GM19023 (cell line): Measurements from ENCODE around the gene ZNF792.
"Not testable (repeated sequence)": the region's sequence is repeated elsewhere in the genome, so short reads cannot be mapped to it uniquely, and the experiment has no call there.

Experiments used
- ATAC-seq: cut with Tn5 transposase; IDR thresholded peaks from one replicate; pipeline ENCODE4 v1.9.1; 2021; ENCODE audit warnings: mild to moderate bottlenecking, moderate library complexity; ENCODE audit not compliant: unreplicated experiment

The ZNF792 gene

GRCh38 chr19:34963573-34964406 lies at the start of gene ZNF792:
ZNF792 (minus strand) TSS chr19:34964229; CDS start chr19:34963662, 567 bp downstream.
- peak; percentile 72 for ATAC-seq

- ATAC-seq = no peak
Observed at GRCh38 chr19:35013041-35013819, 49.2 kb upstream of the ZNF792 start.

- no peak for ATAC-seq
Observed at GRCh38 chr19:35011737-35012682, 48.0 kb upstream of the ZNF792 start.

DNA sequence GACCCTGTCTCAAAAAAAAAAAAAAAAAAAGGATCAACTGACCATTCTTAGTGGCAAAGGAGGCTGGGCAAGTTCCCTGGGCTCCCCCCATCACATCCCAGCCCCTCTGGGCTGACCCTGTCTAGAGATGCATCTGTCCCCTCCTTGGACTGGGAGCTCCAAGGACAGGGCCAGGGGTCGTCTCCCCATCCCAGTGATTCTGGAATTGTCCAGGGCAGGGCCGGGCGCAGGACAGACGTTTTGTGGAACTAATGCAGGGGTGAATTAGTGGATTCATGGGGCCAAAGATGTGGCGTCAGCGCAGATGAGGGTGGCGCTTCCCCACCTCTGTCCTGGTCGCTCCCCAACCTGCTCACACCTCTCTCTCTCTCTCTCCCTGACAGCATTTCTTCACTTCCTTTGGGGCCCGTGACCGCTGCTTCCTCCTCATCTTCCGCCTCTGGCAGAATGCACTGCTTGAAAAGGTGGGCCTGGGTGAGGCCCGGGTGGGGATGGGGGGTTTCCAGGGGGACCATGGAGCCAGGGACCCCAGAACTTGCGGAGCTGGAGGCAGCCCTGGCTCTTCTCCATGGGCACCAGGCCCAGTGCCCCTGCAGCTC lies 47.2 kb upstream of the ZNF792 start:
- ATAC-seq = no peak

- no peak for ATAC-seq
Observed at GRCh38 chr19:35009424-35010415, 45.7 kb upstream of the ZNF792 start.

GRCh38 chr19:35008891-35009341 lies 44.9 kb upstream of the ZNF792 start:
- ATAC-seq = no peak

DNA sequence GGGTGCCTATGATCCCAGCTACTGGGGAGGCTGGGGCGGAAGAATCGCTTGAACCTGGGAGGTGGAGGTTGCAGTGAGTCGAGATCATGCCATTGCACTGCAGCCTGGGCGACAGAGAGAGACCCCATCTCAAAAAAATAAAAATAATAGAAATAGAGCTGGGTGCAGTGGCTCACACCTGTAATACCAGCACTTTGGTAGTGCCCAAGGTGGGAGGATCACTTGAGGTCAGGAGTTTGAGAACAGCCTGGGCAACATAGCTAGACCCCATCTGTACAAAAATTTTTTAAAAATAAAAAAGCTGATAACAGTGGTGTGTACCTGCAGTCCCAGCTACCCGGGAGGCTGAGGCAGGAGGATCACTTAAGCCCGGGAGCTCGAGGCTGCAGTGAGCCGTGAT lies 43.4 kb upstream of the ZNF792 start:
- ATAC-seq = not testable (repeated sequence)

GRCh38 chr19:35006999-35007365 lies 43.0 kb upstream of the ZNF792 start:
- no peak for ATAC-seq

DNA sequence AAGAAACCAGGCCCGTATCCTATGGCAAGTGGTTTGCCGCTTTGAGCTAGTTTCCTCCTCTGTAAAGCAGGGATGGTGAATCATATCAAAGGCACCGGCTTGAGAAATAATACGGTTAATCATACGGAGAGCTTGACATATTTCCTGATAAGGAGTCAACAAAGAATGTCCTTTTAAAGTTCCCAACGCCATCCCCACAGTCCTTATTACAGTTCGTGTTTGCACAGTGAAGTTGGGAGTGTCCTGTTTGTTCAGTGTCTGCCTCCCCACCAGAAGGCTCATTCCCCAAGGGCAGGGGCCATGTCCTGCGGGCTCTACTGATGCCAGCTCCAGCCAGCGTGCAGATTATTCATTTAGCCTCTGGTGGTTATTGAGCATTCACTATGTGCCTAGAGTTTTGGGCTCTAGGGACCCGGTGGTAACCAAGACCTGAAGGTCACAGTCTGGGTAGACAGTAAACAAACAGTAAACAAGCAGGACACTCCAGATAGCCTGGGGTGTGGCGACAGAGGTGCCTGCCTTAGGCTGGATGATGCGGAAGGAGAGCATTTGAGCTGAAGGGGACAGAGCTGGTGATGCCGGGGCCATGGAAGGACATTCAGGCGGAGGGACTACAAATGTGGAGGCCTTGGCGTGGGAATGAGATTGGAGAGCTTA lies 42.4 kb upstream of the ZNF792 start:
- ATAC-seq = no peak

GRCh38 chr19:35006007-35006341 lies 41.9 kb upstream of the ZNF792 start:
- ATAC-seq = not testable (repeated sequence)

DNA sequence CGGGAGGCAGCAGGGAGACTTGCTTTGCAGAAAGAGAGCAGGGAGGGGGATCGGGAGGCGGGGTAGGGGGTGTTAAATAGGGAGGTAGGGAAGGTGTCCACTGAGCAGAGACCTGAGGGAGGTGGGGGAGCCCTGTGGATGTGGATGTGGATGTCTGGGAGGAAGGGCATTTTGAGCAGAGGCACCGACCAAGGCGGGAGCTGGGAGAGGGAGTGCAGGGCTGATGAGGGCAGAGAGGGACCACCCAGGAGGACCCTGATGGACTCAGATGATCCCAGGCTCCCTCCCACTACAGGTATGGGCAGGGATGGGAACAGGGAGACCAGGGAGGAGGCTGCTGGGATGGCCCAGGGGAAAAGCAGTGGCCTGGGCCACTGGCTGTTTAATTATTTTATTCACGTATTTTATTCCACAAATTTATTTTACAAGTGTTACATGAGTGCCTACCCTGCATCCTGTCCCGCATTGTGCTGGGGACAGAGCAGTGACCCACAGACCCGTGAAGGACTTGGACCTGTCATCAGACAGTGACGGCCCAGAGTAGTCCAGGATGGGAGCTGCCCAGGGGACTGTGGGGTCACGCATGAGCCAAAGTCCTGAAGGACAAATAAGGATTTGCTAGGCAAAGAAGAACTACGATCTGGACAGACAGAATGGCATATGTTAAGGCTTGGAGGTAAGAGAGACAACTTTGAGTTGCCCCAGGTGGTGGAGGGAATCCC lies 41.4 kb upstream of the ZNF792 start:
- ATAC-seq = no peak

- no peak for ATAC-seq
Observed at GRCh38 chr19:35004517-35005255, 40.7 kb upstream of the ZNF792 start.

DNA sequence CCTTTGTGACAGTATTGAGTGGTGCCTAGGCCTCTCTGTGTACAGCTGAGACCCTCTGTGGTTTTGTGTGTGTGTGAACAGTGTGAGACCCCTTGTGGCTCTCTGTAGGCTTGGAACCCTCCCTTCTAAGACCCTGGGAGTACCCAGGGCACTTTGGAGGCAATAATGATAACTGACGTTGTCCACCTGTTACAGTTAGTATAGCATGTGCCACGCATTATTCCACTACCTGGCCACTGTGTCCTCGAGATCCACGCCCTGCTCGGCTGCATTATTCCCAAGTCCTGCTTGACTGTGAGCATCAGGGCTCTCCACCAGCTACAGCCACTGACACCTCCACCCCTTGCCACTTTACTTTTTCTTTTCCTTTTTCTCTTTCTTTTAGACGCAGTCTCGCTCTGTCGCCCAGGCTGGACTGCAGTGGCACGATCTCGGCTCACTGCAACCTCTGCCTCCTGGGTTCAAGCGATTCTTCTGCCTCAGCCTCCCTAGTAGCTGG lies 38.1 kb upstream of the ZNF792 start:
- no peak for ATAC-seq

DNA sequence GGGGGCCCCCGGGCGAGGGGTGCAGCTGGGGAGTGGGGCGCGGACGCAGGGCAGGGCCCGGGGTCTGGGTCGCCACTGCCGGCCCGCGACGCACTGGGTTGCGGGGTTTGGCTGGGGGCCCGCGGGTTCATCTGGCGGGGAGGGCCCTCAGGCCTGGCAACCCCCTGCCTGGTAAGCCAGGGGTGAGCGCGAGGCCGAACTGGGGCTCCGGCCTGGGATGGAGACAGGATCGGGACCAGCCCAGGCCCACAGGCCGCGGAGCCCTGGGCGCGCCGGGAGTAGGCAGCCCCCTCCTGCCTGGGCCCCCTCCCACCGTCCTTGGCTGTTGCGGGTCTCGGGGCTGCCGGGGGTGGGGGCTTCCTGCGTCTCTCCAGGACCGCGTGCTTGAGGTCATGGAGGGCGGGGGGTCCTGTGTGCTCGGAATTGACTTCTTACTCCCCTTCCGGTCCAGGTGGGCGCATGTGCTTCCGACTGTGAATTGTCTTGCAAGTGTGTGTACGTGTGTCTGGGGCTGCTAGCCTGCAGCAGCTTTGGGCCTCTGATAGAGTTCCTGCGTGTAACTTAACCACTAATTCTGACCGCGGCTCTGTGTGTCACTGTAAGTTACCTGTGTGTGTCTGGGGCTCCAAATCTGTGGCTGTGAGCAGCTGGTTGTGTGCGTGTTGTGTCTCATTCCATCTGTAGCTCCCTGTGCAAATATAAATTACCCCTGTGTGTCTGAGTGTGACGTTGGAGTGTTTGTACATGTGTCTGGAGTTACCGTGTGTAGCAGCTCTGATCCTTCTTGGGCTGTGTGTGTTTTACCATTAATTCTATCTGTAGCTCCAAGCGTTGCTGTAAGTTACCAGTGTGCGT lies 36.8 kb upstream of the ZNF792 start:
- peak; percentile 20 for ATAC-seq

GRCh38 chr19:35000338-35000646 lies 36.3 kb upstream of the ZNF792 start:
- ATAC-seq = no peak

DNA sequence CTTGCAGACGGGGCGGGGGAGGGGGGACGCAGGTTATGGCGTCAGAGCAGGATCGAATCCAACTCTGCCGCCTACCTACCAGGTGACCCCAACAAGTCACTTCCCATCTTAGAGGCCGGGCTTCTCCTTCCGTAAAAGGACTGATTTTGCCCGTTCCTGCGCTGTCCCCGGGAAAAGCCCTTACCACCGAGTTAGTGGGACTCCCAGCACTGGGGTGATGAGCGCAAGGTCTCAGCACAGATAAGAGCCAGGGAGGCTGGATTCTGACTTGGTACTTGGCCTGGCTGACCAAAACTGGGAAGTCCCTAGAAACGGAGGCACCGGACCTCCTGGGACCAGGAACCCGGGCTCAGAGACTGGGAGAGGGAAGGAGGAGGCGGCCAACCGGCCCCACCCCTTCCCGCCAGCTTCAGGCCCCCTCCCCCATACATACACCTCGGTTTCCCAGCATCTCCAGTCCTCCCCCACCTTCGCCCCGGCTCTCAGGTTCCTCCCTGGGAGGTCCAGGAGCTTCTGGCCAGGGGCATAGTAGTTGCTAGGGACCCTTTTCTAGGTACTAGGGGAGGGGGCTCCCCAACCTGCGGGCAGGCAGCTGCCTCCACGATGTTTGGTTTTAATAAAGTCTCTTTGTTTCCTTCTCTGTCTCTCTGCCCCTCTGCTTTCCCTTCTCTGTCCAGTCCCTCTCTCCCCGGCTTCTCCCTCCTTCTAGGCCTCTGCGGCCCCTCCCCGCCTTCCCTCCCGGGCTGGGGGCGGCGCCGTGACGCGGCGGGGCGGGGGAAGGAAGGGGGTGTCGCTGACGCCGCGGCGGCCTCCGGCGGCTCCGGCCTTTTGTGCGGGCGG lies 35.7 kb upstream of the ZNF792 start, which contains the start of gene GRAMD1A:
TSS of gene GRAMD1A (plus strand) at position 826 of the 840 bp plus-strand sequence. CDS start 156 bp downstream, outside the sequence.
- ATAC-seq = peak; percentile 51
